Fibroblast of skin of back (primary cell): ENCODE measurements around the gene PIK3R1.
A peak's percentile ranks its signal among the peaks of the same experiment; 100 is the strongest.

Source experiments
- DNase-seq: peaks from one replicate; pipeline ENCODE4 v3.0.0-alpha.2; 2013

PIK3R1 gene

DNA sequence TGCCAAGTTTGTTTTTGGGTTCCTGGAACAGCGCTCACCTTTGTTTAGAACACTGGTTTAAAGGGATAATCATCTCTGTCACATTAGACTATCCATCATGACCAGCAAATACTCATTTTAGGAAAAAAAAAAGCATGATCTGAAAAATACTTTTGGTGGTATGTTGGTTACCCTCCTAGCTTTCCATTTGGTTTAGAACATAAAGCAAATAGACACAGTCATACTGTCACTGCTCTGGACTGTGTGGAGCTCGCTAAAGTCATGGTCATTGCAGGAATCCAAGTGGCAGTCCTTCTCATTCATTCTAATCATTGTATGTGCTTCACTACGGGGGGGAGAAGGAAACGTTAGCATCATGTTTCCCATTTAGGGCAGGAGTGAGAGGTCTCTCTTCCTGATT is 83.5 kb downstream of the PIK3R1 start:
- DNase-seq, result peak; percentile 18

DNA sequence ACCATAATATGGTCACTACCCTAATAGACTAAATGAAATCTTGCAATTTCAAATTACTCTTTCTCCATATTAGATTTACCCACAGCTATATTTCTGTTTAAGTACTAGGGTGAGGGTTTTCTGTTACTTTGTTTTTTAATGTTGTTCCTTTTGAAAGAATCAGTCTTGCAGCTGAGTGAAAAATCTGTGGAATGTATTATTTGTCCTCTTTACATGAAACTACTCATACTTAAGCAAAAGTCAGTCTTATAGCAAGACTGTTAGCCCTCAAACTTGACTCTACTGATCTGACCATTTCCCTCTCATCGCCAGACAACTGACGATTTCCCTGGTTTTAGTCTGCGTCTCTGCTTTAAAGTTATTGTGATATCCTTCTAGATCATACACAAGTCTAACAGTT is 84.0 kb downstream of the PIK3R1 start:
- peak; percentile 23 for DNase-seq

DNA sequence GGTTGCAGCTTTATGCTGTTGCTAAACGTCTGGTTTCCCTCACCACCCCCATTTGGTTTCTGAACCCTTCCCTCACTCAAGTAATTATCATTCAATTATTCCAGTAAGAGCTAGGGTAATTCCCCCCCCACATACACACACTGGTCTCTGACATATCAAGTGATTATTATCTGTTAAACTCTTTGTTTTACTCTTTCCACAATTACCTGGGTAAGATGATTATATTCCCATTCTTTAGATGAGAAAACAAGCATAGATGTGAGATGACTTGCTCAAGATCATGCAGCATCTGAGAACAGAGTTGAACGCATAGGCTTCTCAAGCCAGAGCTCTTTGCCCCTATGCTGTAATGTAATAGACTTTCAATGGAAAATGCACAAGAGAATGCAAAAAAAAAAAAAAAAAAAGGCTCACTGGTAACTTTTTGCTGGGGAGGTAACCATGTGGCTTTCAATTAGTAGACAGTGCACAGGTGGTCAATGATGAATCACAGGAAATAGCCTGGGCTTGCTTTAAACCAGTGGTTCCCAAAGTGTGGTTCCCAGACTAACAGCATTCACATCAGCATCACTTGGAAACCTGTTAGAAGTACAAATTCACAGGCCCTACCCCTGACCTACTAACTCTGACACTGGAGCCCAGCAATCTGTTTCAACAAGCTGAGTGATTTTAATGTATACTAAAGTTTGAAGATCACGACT is 87.6 kb downstream of the PIK3R1 start:
- no peak for DNase-seq

DNA sequence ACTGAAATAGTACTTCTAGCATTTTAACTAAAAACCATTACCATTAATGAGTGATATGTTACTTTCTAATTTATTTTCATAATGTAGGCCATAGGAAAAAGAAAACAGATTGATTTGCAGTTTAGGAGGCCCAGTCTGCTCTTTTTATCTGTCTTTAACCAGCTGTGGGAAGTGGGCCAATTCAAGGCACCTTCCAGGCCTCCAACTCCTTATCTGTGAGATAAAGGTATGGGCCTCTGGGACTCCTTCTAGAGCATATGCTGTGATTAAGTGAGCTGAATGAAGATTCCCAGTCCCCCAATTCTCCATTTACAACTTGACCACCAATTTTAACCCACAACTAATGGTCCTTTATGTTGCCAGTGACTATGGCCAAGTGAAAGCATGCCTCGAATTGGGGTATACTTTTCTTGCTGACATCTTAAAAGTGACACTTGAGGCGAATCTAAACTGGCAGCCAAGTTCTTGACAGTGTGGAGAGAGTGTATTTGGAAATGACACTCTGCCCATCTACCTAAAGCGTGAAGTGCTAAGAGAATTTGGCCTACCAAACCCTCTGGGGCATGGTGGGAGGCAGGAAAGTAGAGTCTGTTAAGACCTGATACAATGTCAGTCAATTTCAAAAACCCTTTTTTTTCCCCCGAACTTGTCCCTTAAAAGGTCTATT is 88.3 kb downstream of the PIK3R1 start:
- no peak for DNase-seq

DNA sequence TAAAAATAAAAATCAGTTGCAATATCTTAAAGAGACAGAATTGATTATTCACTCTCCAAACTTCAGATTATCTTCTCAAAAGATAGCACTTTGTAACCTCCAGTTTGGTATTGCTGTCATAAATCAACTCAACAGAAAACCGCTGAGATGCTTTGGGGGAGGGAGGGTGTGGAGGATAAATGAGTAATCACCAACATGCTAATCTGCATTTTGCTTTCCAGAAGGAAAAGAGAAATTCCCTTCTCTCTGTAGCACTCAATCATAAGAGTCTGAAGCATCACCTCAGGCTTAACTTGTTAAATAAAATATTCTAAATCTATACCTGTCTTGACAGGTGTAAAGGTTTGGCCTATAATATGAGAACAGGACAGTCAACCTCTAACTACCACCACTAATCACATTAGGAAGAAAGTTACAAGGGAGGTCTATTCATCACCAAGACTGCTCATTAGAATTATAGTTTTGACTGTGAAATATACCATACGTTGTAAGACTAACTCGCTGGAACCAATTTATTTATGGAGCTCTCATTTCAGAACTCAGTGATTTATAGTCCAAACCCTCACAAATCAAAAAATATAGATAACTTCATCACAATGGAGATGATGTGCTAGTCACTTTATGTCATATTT is 89.0 kb downstream of the PIK3R1 start:
- DNase-seq, result peak; percentile 37

DNA sequence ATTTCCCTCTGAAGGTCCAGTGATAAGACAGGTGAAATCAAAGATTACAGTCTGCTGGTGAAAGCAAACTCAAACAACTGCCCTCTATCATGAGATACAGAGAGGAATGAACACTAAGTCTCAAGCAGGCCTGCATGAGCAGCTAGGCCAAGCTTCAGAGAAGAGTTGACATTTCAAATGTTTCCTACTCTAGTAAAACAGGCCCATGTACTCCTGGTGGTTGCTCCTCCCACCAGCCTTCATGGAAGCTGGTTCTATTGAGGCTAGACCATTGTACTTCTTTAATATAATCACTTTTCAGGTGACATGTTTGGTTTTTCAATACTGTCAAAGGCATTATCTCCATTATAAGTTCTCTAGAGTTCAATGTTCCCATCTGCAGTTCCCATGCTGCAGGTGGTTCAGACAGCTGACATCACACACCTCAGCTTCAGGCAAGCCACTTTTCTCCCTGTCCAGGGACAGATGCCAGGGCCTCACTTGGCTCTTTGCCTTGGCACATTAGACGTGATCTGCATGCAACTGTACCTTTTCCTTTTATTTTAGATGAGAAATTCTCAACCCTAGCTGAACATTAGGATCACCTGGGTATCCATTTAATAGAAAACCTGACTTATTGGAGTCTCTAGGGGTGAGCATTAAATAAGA is 89.8 kb downstream of the PIK3R1 start:
- DNase-seq, result no peak

DNA sequence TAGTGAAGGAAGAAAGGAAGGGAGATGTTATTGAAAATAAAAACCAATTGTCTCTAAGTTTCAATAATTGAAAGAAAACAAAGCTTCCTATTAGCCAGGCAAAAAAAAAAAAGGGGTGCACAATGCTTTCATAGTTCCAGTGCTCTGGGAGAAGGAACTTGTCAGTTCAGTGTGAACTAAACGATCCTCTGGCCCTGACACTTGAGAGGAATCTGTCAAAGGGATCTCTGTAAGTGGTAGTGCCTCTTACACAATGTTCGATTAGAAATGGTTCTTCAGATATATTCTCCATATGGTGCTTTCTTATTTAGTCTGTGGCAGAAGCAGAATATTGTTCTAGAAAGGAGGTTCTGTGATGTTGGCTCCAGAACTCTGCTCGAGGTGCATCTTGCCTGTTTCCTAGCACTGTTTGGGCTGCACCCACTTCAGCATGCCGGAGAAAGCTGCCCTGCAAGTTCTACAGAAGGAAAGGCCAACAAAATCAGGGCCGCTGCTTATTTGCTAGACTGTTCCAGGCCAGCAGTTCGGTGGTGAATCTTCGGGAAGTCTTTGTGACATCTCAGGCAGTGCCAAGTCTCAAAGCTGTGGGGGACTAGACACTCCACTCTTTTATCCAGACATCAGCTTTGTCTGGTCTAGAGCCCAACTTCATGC is 90.9 kb downstream of the PIK3R1 start:
- DNase-seq, result no peak

DNA sequence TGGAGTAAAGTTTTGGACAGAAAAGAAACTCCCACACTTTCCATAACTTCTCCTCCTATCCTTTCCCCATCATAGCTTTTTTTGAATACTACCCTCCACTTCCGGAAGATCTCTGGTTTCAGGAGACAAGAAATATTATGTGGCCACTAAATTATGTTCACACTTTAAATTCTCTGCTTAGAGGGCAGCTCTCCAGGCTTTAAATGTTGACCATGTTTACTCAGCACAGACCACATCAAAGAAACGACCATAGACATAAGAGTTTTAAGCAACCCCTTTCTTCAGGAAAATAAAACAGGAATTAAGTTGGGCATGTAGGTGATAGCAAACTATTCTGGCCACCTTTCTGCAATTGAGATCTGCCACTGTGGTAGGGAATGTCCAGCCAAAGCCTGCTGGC is 97.8 kb downstream of the PIK3R1 start:
- DNase-seq, result no peak

DNA sequence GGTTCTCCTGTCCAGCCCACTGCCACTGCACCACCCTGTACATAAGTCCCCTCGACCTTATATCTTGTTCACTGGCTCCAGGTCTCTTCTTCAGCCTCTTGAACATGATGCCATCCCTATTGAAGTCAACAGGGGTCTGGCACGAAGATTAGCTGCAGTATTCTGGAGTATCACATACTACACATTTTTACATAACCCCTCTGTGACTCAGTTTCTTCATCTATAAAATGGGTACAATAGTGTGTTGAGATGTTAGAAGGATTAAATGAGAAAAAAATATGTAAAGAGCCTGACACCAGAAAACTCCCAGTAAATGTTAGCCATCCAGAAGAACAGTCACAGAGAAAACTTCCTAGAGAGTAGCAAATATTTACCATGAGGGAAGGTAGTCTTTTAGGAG is 98.9 kb downstream of the PIK3R1 start:
- no peak for DNase-seq

DNA sequence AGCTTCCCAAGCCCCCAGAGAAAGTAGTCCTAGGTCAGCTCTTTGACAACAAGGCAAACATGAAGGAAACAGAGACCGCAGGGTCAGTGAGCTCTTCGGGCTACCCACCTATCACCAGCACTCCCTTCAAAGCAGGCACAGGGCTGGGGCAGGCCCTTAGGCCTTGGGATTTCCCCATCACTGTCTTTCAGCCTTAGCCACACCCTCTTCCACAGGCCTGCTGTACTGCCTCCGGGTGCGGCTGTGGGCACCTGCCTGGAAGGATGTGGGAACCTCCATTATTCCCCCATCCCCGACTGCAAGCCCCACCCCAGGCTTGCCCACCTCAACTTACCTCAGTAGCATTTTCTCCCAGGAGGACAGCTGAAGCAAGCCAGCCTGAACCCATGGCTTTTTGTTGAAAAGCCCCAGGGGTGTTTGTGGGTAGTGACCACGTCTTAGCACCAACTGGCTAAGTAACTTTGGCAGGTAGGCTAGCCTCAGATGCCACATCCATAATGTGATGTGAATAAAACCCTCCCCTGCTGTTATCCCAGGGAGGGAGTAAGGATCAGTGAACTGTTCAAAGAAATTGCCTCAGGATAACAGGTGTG is 100.2 kb downstream of the PIK3R1 start:
- DNase-seq, result no peak

DNA sequence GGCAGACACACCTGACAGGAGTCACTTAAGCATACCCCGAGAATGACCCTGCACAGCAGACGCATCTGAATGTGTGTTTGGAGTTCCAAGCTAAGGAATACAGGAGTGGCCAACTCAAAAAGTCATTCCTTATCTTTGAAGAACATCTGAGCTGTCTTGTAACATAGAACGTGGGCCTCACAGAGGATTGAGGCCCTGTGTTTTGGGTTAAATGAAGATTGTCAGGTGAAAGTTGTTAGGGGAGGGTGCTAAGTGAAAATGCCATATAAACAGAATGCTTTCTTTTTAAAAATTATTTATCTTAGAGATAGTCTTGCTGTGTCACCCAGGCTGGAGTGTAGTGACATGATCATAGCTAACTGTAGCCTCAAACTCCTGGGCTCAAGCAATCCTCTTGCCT is 100.9 kb downstream of the PIK3R1 start:
- DNase-seq, result no peak

DNA sequence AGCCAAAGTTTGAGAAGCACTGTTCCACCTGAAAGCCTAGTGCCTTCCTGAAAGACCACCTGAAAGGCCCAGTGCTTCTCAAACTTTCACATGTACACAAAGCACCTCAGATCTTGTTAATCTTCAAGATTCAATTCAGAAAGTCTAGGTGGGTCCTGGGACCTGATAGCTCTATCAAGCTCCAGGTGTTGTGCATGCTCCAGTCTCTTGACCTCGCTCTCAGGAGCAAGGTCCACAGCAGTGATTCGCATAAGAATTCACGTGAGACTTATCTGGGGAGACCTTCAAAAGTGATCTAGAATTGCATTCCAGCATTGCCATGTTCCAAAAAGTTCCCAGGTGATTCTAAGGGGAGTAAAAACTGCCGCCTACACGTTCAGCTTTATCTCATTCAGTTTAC is 102.1 kb downstream of the PIK3R1 start:
- DNase-seq, result no peak

DNA sequence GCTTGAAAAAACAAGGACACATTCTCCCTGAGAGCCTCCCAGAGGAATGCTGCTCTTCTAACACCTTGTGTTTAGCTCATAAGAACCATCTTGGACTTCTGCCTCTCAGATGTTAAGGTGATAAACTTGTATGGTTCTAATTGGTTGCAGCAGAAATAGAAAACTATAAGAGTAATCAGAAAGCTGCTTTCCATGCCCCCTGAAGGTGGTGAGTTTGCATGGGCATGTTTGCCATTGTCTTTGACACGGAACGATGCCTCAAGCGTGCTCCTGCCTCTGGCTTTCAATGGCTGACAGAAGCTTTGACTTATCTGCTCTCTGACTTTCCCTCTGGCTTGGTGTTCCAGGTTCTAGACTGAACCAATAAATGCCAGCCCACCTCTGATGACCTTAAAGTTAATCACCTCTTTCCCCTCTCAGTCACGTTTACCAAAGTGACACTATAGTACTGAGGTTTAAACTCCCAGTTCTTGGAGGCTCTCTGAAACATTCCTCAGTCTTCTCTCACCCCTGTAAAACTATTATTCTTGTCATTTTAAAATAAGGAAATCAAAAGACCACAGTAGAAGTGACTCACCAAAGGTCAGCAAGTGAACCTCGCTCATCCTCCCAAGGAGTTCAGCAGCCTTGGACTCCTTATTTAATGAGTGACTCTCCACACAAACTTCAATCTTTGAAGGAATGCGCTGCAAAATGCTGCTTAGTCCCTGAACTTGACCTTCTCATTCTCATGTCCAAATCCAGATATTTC is 103.6 kb downstream of the PIK3R1 start:
- DNase-seq, result peak; percentile 82

DNA sequence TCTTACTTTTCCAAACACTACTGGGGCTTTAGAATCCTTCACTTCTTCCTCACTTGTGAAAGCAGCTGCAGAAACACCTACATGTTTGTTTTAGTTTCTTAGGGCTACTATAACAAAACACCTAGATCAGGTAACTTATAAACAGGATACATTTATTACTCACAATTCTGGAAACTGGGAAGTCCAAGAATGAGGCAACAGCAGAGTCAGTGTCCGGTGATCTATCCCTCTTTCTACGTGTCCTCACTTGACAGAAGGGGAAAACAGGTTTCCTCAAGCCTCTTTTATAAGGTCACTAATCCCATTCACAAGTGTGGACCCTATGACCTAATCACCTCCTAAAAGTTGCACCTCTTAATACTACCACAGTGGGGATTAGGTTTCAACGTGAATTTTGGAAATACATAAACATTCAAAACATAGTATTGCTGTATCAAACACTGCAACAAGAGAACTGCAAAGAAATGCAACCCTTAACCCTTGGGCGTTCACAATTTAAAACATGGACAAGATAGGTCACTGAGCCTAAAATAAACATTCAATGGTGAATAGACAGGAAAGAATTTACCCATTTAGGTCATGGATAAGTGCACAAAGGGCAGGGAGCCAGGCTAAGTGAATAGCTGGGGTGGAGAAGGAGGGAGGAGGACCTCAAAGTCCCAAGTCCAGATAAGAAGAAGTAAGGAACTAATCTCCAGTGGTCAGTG is 104.3 kb downstream of the PIK3R1 start:
- no peak for DNase-seq

DNA sequence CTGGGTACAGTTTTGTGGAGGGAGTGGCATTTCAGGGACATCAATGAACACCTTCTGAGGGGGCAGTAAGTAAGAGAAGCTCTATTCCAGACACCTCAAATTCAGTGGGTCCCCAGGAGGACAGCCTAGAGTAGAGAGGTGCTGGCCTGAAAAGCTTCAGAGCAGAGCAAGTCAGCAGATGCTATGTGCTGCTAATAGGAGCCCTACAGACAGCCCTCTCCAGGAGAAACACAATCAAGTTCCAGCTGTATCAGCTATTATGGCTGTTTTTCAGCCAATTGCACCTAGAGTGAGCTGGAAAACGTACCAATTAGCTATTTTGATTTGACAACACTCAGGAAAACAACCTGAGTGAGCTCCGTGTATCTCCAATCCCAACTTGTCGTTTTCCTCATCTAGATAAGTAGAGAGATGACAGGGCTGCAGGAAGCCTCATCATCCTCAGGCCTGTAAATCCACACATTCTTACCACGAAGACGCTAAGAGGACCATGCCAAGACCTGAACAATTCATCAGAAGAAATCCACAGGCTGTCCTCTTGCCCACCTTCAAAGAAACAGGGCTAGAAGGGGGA is 104.9 kb downstream of the PIK3R1 start:
- DNase-seq, result no peak

DNA sequence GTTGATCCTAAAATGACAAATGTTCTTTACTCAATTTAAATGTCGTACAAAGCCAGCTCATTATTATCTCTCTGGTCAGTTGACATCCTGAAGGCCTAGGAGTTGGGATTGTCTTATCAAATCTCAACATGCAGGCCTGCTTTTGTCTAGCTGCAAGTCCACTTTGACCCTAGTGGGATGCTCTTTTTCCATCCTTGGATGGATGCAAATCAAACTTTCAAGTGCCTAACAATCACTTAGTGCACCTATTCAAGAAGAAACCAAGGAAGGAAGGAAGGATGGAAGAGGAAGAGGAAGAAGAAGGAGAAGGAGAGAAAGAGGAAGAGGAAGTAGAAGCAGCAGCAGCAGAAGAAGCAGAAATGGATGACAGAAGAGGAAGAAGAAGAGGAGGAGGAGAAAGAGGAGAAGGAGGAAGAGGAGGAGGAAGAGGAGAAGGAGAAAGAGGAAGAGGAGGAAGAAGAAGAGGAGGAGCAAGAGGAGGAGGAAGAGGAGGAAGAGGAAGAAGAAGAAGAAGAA is 109.6 kb downstream of the PIK3R1 start:
- DNase-seq, result no peak

DNA sequence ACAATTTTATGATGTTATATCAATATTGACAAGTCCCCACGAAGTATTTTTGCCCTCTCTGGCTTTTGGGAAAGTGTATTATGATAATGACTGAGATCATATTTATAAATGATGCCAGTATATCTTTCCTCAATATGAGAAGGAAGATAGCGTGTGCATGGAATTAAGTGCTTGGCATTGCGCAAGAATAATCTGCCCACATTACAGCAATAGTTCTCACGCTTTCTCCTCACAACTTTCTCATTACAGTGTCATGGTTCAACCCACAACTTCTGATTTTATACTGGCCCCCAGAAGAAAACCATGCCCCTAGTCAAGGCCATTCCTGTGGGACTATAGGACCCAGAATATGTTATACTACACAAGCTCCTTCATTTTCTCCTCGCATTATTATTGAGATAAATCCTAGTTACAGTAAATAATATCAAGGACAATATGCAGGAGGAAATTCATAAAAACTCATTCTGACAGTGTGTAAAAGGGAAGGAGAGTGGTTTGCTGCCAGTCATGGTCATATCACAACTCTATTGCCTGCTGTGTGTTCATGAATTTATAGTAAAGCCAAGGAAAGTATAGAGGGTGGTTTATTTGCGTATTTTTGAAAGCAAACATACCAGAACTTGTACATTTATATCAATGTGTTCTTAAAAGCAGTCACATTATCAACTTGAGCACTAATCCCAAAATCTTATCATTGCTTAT is 114.1 kb downstream of the PIK3R1 start:
- DNase-seq, result peak; percentile 32

DNA sequence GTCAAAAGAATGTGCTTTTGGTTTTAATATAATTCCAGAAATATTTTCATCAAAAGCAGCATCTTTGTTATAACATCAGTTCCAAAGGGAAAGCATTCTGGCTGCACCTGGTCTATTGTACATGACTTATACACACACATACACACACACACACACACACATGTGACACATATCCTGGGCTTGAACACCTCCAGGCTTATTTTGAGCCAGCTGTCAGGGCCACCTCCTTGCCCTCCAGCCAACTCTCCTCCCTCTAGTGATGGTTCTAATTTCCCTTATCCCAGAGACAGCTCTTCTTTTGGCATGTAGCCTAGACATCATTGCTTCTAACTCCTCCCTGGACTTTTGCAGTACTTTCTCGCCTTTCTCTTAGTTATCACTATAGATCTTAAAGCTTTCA is 115.0 kb downstream of the PIK3R1 start:
- DNase-seq, result no peak

DNA sequence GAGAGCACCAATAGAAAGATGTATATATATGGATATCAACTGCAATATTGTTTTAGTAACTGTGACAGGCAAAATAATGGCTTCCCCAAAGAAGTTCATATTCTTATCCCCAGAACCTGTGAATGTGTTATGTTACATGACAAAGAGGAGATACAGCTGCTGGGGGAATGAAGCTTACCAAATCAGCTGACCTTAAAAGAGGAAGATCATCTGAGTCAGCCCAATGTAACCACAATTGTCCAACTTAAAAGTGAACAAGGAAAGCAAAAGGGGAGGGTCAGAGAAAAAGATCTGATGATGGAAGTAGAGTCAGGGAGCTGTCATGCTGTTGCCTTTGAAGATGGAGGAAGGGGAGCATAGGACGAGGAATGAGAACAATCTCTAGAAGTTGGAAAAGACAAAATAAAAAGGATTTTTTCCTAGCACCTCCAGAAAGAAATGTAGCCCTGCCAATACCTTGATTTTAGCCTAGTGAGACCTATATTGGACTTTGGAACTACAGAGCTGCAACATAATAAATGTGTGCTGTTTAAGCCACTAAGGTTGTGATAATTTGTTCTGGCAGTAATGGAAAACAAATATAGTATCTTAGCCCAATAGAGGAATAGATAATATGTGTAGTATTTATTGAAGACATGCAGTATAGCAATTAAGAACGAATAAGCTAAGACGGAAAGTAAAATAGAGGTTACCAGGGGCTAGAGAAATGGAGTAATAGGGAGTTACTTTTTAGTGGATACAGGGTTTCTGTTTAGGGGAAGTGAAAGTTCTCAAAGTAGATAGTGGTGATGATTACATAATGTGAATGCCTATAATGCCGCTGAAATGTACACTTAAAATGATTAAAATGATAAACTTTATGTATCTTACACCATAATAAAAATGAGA is 115.9 kb downstream of the PIK3R1 start:
- DNase-seq, result peak; percentile 28
